ENCODE results near the gene NSMCE4A. TPM values are rescaled to one million over a fixed set of nuclear protein-coding genes. Genes with fewer than 3 reads are reported as not detected.
"Not testable (repeated sequence)": the region's sequence is repeated elsewhere in the genome, so short reads cannot be mapped to it uniquely, and the experiment has no call there.

The NSMCE4A gene
- total RNA-seq, 1 experiment from 2014 or later, result 72.2 TPM

DNA sequence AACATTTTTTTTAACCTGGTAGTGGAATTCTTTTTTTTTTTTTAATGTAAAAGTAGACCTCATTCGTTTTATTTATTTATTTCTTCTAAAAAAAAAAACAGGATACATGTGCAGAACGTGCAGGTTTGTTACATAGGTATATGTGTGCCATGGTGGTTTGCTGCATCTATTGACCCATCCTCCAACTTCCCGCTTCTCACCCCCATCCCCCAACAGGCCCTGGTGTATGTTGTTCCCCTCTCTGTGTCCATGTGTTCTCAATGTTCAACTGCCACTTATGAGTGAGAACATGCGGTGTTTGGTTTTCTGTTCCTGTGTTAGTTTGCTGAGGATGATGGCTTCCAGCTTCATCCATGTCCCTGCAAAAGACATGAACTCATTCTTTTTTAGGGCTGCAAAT is 42.9 kb upstream of the NSMCE4A start:
- H3K4me3 ChIP-seq (ENCODE audit: low read depth in 2 of 2, low read length in 2 of 2); ATAC-seq; POLR2A ChIA-PET; BruUV-seq (replicated peaks); H3K27ac ChIP-seq (ENCODE audit: low read length); H3K27me3 ChIP-seq (ENCODE audit: control insufficient read depth, insufficient read depth, low read length); DNase-seq (ENCODE audit: low read depth, low spot score); in situ Hi-C loops (cut with HindIII; ENCODE audit: low pct_unique_long_range_greater_than_20kb, low sequenced_read_pairs); CTCF ChIA-PET; H3K36me3 ChIP-seq (ENCODE audit: control insufficient read depth, insufficient read depth, low read length); intact Hi-C loops (cut with micrococcal nuclease; ENCODE audit: unreplicated experiment); H3K9me3 ChIP-seq (ENCODE audit: control insufficient read depth, insufficient read depth, low read depth, low read length): not testable (repeated sequence)
- peaks cover 22% of the 10 kb centered on the region for H3K4me1 ChIP-seq (ENCODE audit: control insufficient read depth, insufficient read depth, low read length)

GRCh38 chr10:122014652-122015248 is 39.7 kb upstream of the NSMCE4A start:
- Histone ChIP-seq H3K9me3 (ENCODE audit: control insufficient read depth, insufficient read depth, low read depth, low read length) (no peaks in the 10 kb centered on the region), H3K27me3 (ENCODE audit: control insufficient read depth, insufficient read depth, low read length) (no peaks in the 10 kb centered on the region), H3K4me1 (ENCODE audit: control insufficient read depth, insufficient read depth, low read length) (peaks cover 13% of the 10 kb centered on the region), H3K36me3 (ENCODE audit: control insufficient read depth, insufficient read depth, low read length) (no peaks in the 10 kb centered on the region), H3K27ac (ENCODE audit: low read length) (no peak overlapping the region), H3K4me3 (ENCODE audit: low read depth in 2 of 2, low read length in 2 of 2) (no peak overlapping the region)
- DNase-seq (ENCODE audit: low read depth, low spot score), result no peak
- TF ChIP-seq SIN3A (IDR thresholded peaks at IDR 0.05; ENCODE audit: borderline replicate concordance, insufficient read depth, low read depth, low read length) (no peak), POLR2AphosphoS5 (IDR thresholded peaks at IDR 0.05; ENCODE audit: low read depth, low read length) (no peak), TCF7L2 (IDR thresholded peaks at IDR 0.05; ENCODE audit: low read depth, low read length) (no peak)
- TF ChIP-seq, protein P1, sequence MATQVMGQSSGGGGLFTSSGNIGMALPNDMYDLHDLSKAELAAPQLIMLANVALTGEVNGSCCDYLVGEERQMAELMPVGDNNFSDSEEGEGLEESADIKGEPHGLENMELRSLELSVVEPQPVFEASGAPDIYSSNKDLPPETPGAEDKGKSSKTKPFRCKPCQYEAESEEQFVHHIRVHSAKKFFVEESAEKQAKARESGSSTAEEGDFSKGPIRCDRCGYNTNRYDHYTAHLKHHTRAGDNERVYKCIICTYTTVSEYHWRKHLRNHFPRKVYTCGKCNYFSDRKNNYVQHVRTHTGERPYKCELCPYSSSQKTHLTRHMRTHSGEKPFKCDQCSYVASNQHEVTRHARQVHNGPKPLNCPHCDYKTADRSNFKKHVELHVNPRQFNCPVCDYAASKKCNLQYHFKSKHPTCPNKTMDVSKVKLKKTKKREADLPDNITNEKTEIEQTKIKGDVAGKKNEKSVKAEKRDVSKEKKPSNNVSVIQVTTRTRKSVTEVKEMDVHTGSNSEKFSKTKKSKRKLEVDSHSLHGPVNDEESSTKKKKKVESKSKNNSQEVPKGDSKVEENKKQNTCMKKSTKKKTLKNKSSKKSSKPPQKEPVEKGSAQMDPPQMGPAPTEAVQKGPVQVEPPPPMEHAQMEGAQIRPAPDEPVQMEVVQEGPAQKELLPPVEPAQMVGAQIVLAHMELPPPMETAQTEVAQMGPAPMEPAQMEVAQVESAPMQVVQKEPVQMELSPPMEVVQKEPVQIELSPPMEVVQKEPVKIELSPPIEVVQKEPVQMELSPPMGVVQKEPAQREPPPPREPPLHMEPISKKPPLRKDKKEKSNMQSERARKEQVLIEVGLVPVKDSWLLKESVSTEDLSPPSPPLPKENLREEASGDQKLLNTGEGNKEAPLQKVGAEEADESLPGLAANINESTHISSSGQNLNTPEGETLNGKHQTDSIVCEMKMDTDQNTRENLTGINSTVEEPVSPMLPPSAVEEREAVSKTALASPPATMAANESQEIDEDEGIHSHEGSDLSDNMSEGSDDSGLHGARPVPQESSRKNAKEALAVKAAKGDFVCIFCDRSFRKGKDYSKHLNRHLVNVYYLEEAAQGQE (IDR thresholded peaks at IDR 0.05; ENCODE audit: insufficient read depth in 1 of 2, low read depth in 2 of 2, low read length in 1 of 2), result no peak
- TF ChIP-seq, protein P2, sequence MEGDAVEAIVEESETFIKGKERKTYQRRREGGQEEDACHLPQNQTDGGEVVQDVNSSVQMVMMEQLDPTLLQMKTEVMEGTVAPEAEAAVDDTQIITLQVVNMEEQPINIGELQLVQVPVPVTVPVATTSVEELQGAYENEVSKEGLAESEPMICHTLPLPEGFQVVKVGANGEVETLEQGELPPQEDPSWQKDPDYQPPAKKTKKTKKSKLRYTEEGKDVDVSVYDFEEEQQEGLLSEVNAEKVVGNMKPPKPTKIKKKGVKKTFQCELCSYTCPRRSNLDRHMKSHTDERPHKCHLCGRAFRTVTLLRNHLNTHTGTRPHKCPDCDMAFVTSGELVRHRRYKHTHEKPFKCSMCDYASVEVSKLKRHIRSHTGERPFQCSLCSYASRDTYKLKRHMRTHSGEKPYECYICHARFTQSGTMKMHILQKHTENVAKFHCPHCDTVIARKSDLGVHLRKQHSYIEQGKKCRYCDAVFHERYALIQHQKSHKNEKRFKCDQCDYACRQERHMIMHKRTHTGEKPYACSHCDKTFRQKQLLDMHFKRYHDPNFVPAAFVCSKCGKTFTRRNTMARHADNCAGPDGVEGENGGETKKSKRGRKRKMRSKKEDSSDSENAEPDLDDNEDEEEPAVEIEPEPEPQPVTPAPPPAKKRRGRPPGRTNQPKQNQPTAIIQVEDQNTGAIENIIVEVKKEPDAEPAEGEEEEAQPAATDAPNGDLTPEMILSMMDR (IDR thresholded peaks at IDR 0.05), result no peak
- ChIA-PET CTCF (interaction anchor here (0.6 kb wide), 1 partner anchor 15 kb away, joined by 6 read pairs; no protein-coding TSS in a partner anchor), POLR2A (interaction anchor here (0.6 kb wide), 1 partner anchor 170 kb away, joined by 5 read pairs; no protein-coding TSS in a partner anchor)
- ATAC-seq, result no peak
- no TSS peak for BruUV-seq (replicated peaks)
- in situ Hi-C loops (cut with HindIII; ENCODE audit: low pct_unique_long_range_greater_than_20kb, low sequenced_read_pairs), result no loop called here
- intact Hi-C loops (cut with micrococcal nuclease; ENCODE audit: unreplicated experiment), result no loop called here

GRCh38 chr10:122013311-122013780 is 38.3 kb upstream of the NSMCE4A start:
- Histone ChIP-seq H3K36me3 (ENCODE audit: control insufficient read depth, insufficient read depth, low read length) (no peaks in the 10 kb centered on the region), H3K4me3 (ENCODE audit: low read depth in 2 of 2, low read length in 2 of 2) (no peak overlapping the region), H3K9me3 (ENCODE audit: control insufficient read depth, insufficient read depth, low read depth, low read length) (no peaks in the 10 kb centered on the region), H3K27ac (ENCODE audit: low read length) (no peak overlapping the region), H3K27me3 (ENCODE audit: control insufficient read depth, insufficient read depth, low read length) (no peaks in the 10 kb centered on the region), H3K4me1 (ENCODE audit: control insufficient read depth, insufficient read depth, low read length) (peaks cover 1% of the 10 kb centered on the region)
- DNase-seq (ENCODE audit: low read depth, low spot score) (no peak), ATAC-seq (peak; percentile 31; the same call in 1 of the 2 replicates)
- in situ Hi-C loops (cut with HindIII; ENCODE audit: low pct_unique_long_range_greater_than_20kb, low sequenced_read_pairs), result no loop called here
- CTCF ChIA-PET, result no interaction called here
- intact Hi-C loops (cut with micrococcal nuclease; ENCODE audit: unreplicated experiment), result no loop called here
- POLR2A ChIA-PET, result interaction anchor here (0.6 kb wide), 1 partner anchor 28 kb away, joined by 7 read pairs; no protein-coding TSS in a partner anchor
- TF ChIP-seq SIN3A (IDR thresholded peaks at IDR 0.05; ENCODE audit: borderline replicate concordance, insufficient read depth, low read depth, low read length) (no peak), TCF7L2 (IDR thresholded peaks at IDR 0.05; ENCODE audit: low read depth, low read length) (no peak), POLR2AphosphoS5 (IDR thresholded peaks at IDR 0.05; ENCODE audit: low read depth, low read length) (no peak)
- TF ChIP-seq, protein P1 (IDR thresholded peaks at IDR 0.05; ENCODE audit: insufficient read depth in 1 of 2, low read depth in 2 of 2, low read length in 1 of 2), result no peak
- TF ChIP-seq, protein P2 (IDR thresholded peaks at IDR 0.05), result no peak
- no TSS peak for BruUV-seq (replicated peaks)
